UCSD-AML1 (cell line): ENCODE measurements around the gene CD200R1L.
A peak's percentile ranks its signal among the peaks of the same experiment; 100 is the strongest.
"Not testable (repeated sequence)": the region's sequence is repeated elsewhere in the genome, so short reads cannot be mapped to it uniquely, and the experiment has no call there.

Source experiments
- DNase-seq: peaks from one replicate; lab custom pipeline; 2025; ENCODE audit not compliant: unreplicated experiment; lab: John Stamatoyannopoulos, UW

The CD200R1L gene

GRCh38 chr3:112846764-112847163 is at the start of gene CD200R1L:
TSS of gene CD200R1L (minus strand) at chr3:112846864. CDS start at chr3:112829367, 17,497 bp downstream.
- DNase-seq, result no peak

- peak; percentile 12 for DNase-seq
Measured at GRCh38 chr3:112894258-112894657, 47.6 kb upstream of the CD200R1L start.

GRCh38 chr3:112889357-112889756 is 42.7 kb upstream of the CD200R1L start:
- no peak for DNase-seq

GRCh38 chr3:112888381-112889085 is 41.9 kb upstream of the CD200R1L start:
- DNase-seq, result no peak

- no peak for DNase-seq
Measured at GRCh38 chr3:112884678-112885290, 38.1 kb upstream of the CD200R1L start.

GRCh38 chr3:112881891-112882290 is 35.2 kb upstream of the CD200R1L start:
- DNase-seq, result no peak

GRCh38 chr3:112875561-112875960 is 28.9 kb upstream of the CD200R1L start:
- DNase-seq, result no peak

- DNase-seq, result no peak
Measured at GRCh38 chr3:112874725-112875124, 28.1 kb upstream of the CD200R1L start.

- no peak for DNase-seq
Measured at GRCh38 chr3:112873632-112874031, 27.0 kb upstream of the CD200R1L start.

GRCh38 chr3:112871735-112872134 is 25.1 kb upstream of the CD200R1L start:
- no peak for DNase-seq

- no peak for DNase-seq
Measured at GRCh38 chr3:112865757-112866156, 19.1 kb upstream of the CD200R1L start.

GRCh38 chr3:112860898-112861297 is 14.2 kb upstream of the CD200R1L start:
- no peak for DNase-seq

GRCh38 chr3:112858410-112859069 is 11.9 kb upstream of the CD200R1L start:
- no peak for DNase-seq

- no peak for DNase-seq
Measured at GRCh38 chr3:112857526-112857925, 10.9 kb upstream of the CD200R1L start.

GRCh38 chr3:112856537-112856936 is 9.9 kb upstream of the CD200R1L start:
- DNase-seq, result no peak

- no peak for DNase-seq
Measured at GRCh38 chr3:112855883-112856282, 9.2 kb upstream of the CD200R1L start.

GRCh38 chr3:112855074-112855473 is 8.4 kb upstream of the CD200R1L start:
- not testable (repeated sequence) for DNase-seq

GRCh38 chr3:112848196-112848595 is 1.5 kb upstream of the CD200R1L start:
- DNase-seq, result no peak

GRCh38 chr3:112847692-112848091 is 1.0 kb upstream of the CD200R1L start:
- peak; percentile 27 for DNase-seq

- no peak for DNase-seq
Measured at GRCh38 chr3:112845772-112846171, 892 bp downstream of the CD200R1L start.

- no peak for DNase-seq
Measured at GRCh38 chr3:112829046-112829445, 17.6 kb downstream of the CD200R1L start.
